Stimulated activated CD4-positive, alpha-beta T cell treated with anti-CD3 and anti-CD28 coated beads, Interleukin-2, amount 100 ng/mL, for 24 hours (primary cell): ENCODE results near the gene AKAP11.
"Not testable (repeated sequence)": the region's sequence is repeated elsewhere in the genome, so short reads cannot be mapped to it uniquely, and the experiment has no call there.

Source experiments
- DNase-seq, 2 donors: peaks; one replicate each; pipeline ENCODE4 v3.0.0-alpha.2; 2020

AKAP11 gene, protein sequence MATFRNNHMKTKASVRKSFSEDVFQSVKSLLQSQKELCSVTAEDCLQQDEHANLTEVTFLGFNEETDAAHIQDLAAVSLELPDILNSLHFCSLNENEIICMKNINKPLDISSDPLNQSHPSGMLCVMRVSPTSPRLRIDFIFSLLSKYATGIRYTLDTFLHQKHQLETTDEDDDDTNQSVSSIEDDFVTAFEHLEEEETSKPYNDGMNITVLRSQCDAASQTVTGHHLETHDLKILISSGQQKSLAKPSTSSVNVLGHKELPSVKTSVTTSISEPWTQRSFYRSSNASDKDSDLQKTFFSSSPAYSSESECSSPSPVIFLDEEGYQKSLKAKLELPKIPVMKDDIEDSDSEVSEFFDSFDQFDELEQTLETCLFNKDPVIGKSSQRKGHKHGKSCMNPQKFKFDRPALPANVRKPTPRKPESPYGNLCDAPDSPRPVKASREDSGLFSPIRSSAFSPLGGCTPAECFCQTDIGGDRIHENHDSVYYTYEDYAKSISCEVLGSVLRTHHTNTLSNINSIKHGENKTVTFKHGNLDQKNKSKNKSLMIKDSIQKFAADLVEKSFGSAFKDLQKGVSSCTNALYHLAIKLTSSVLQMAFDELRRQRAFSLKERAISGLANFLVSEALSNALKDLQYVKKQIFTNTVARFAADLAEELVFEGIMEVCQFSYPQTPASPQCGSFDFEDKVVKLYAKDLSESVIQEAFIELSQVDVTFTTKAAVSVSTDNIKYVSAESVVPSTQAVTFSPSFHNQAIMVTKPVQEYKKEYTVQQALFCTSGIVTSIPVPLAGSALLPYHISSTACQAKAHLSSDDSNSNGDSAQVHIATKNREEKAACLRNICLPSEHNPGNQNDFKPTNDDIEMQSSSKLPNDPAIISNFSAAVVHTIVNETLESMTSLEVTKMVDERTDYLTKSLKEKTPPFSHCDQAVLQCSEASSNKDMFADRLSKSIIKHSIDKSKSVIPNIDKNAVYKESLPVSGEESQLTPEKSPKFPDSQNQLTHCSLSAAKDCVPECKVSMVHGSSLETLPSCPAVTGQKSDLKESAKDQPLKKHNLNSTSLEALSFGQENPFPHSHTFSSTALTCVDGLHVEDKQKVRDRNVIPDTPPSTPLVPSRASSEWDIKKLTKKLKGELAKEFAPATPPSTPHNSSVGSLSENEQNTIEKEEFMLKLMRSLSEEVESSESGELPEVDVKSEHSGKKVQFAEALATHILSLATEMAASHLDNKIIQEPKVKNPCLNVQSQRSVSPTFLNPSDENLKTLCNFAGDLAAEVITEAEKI (N-terminal part only)

GRCh38 chr13:42272115-42272803 is at the start of gene AKAP11:
Gene AKAP11 (plus strand): TSS chr13:42272152. CDS start chr13:42286349, 14,197 bp downstream.
- peak; percentile 53 to 60 for DNase-seq

GRCh38 chr13:42223681-42224080 is 48.3 kb upstream of the AKAP11 start:
- no peak for DNase-seq

- DNase-seq: no peak
Observed at GRCh38 chr13:42225051-42225450, 46.9 kb upstream of the AKAP11 start.

DNA sequence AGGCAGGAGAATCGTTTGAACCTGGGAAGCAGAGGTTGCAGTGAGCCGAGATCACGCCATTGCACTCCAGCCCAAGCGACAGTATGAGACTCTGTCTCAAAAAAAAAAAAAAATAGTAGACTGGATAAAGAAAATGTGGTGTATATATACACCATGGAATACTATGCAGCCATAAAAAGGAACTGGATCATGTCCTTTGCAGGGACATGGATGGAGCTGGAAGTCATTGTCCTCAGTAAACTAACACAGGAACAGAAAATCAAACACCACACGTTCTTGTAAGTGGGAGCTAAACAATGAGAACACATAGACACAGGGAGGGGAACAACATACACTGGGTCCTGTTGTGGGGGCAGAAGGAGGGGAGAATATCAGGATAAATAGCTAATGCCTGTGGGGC is 45.2 kb upstream of the AKAP11 start:
- not testable (repeated sequence) for DNase-seq

DNA sequence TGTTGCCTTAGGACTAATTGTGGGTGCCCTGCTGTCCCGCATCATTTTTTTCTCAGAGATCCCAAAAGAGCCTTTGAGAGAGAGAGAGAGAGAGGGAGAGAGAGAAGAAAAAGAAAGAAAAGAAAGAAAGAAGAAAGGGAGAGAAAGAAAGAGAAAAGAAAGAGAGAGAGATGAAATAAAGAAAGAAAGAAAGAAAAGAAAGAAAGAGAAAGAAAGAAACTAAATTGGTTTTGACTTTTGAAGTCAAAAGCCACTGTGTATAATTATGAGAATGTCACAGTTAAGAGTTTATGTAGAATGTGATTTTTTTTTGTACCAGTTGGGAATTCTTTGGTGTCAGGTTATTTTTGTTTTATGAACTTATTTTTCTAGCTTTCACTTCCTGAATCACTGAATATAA is 43.4 kb upstream of the AKAP11 start:
- no peak for DNase-seq

DNA sequence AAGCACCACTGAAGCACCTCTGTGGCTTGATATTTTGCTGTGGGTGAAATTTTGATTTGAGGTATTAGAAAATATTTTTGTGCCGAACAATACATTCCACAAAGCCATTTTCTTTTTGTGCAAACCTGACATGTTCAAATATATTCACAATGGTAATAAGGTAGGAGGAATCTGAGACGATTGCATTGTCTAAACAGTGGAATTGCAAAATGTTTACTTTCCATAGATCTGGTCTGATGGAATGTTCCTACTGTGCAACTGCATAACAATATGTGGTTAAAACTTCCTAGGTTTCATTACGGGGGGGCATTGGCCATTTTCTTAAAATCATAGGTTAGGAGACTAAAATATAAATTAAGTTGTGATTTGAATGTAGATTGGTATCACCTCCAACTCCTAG is 42.7 kb upstream of the AKAP11 start:
- DNase-seq: no peak

DNA sequence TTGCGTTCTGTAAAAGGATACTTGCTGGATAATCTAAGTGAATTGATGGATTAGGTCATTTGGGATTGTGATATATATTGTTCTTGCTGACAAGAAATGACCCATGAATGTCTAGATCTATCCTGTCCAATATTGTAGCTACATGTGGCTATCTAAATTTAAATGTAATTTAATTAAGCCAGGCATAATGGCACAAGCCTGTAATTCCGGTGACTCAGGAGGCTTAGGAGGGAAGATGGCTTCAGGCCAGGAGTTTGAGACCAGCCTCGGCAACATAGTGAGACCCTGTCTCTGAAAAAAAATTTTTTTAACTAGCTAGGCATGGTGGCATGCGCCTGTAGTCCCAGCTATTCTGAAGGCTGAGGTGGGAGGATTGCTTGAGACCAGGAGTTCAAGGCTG is 39.3 kb upstream of the AKAP11 start:
- no peak for DNase-seq

DNA sequence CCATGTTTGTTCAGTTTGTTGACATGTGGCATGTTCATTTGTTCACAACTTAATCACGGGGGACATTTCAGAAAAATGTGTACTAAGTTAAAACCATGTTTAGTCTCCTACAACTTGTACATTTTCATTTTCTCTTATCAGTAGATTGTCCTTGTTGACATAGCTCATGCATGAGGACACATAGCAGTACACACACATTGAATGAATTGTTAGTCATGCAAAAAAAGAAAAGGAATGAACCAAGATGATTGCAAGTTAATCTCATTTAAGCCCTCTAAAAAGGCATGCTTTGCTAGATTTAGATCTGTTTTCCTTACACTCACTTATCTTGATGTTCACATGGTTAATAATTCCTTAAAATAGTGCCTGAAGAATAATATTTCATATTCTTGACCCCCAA is 38.2 kb upstream of the AKAP11 start:
- DNase-seq: no peak

GRCh38 chr13:42239161-42239560 is 32.8 kb upstream of the AKAP11 start:
- no peak for DNase-seq

DNA sequence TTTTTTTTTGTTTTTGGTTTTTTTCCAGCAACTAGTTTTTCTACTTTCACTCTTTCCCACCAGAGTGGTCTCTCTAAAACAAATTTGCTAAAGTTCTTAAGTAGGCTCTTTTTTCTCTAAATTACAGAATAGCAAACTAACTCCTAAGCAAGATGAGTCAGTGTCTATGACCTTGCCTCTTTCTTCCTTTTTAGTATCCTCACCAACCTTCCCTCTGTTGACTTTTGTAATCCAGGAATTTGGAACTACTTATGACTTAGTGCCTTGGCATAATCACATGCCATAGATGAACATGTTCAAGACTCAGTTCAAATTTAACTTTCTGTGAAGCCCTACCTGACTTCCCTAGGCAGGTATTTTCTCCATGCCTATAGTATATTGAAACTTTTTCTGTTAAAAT is 32.3 kb upstream of the AKAP11 start:
- DNase-seq: no peak

DNA sequence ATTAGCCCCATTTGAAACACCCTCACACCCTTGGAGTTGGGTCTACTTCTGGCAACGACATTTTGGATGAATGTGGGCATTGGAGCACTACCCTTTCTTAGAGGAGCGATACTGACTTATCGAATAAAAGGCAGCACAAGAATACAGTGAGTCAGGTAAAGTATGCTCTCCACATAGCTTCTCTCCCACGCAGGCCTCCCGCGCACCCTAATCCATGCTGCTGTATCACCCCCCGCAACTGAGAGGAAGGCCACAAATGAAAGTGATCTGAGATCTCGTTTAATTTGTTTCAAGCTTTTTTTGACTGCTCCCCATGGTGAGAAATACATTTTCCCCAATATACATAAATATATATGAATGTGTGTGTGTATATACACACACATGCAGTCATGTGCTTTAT is 25.4 kb upstream of the AKAP11 start:
- no peak for DNase-seq

DNA sequence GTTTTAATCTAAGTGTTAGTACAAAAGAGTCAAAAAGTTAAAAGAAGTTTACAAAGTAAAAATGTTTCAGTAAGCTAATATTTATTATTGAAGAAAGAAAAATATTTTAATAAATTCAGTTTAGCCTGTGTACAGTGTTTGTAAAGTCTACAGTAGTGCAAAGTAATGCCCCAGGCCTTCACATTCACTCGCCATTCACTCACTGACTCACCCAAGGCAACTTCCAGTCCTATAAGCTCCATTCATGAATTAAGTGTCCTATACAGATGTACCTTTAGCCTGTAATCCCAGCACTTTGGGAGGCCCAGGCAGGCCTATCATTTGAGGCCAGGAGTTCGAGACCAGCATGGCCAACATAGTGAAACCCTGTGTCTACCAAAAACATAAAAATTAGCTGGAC is 24.1 kb upstream of the AKAP11 start:
- no peak for DNase-seq

GRCh38 chr13:42255886-42256285 is 16.1 kb upstream of the AKAP11 start:
- no peak for DNase-seq

DNA sequence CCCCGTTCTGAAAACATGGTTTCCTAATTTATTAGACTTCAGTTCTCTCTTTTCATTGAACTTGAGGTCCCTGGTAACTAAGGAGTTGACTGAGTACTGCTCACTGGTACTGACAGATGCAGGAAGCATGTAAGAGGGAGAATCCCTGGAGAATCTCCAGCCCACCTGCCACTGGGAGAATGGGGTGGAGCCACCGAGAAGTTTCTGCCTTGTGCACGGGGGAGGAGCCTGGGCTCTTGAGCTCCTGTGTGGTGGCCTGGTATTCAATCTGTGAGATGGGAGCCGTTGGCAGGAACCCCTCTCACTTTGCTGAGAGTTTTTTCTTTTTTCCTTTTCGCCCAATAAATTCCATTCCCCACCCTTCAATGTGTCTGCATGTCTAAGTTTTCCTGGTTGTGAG is 13.2 kb upstream of the AKAP11 start:
- DNase-seq: no peak

DNA sequence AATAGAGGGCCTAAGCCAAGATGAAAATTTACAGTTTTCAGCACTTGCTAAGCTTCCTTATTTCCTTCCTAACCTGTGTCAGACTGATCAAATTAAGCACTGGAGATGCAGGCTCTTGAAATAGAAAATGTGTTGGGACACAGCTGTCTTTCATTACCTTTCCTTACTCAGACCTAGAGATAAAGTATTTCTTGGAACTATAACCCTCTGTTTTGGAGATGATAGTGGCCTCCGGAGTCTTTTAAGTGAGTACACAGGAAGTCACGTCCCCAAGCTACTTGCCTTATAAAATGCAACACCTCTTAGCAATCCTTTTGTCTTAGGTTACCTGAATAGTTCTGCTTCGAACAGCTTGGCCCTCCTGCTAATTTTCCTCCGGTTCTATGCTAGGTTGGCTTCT is 12.4 kb upstream of the AKAP11 start:
- no peak for DNase-seq

GRCh38 chr13:42260903-42261654 is 10.9 kb upstream of the AKAP11 start:
- DNase-seq: no peak

GRCh38 chr13:42266473-42266872 is 5.5 kb upstream of the AKAP11 start:
- DNase-seq: no peak

DNA sequence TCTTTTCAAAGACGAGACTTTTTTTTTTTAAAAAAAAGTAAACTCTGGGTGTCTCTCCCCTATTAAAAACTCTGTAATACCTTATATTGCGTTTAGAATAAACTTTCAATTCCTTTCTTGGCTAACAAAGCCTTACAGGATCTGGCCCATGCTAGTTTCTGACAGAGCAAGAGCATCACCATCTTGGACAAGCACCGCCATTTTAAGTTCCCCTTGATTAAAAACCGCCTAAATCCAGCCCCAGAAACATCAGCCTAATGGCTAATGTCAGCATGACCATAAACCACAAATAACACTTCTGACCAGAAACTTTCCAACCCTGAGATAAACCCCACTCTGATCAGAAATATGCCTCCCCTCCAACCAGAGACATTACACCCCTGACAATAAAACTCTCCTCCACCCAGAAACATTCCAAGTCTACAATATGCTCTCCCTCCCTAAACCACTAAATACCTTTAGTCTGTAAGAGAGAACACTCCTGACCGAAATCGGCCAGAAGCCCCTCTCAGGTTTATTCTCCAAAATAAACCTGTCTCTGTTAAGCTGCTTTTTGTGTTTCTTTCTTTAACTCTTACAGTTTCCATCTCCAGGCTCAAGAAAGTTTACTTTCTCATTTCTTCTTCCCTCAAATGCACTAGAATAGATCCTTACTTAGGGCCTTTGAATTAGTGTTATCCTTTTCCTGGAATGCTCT is 1.6 kb upstream of the AKAP11 start:
- no peak for DNase-seq

DNA sequence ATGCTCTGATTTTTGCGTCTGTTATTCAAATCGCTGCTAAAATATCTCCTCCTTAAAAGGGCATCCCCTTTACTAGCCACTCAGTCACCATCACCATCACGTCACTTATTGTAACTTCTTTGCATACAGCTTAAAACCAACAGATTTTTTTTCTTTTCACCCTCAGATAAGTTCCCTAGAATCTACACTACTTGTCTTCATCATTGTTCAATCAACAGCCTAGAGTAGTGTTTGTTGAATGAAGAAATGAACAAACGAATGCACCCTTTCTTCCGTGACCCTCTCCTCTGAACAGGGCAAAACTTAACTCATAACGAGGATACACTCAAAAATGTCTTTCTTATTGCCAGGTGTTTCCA is 1.1 kb upstream of the AKAP11 start:
- DNase-seq: no peak

DNA sequence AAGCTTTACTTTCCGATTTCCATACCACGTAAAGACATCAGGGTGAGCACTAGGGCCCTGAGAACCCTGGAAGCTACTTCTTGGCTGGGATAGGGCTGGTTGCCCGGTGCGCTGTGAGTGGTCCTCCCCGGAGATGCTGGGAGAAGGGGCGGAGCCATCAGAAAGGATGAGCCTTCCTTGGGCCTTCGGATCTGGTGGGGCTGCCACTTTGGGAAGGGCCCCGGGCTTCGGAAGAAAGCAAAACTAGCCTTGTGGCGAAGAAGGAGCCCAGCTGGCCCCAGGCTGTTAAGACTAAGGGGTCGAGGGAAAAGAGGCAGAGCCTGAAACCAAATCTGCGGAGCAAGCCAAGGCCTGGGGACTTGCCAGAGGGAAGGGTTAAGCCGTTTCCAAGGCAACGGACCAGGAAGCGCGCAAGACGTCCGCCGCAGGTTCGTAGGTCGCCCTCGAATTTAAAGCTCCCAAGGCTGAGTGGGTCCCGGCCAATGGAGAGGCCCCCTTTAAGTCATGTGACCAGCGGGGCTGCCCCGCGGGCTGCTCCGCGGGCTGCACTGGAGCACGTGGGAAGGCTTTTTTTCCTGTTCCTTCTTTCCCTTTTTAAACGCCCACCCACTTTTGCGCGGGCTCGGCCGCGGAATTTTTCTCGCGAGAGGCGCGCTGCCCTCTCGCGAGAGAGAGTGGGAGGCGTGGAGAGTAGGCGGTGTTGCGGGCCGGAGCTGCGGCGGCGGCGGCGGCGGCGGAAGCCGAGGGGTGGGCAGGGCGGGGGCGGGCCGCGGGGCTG is 426 bp upstream of the AKAP11 start:
- peak; percentile 91 to 92 for DNase-seq

GRCh38 chr13:42272804-42273175 is 838 bp downstream of the AKAP11 start:
- DNase-seq: no peak
